ENCODE measurements around the gene EZH1. TPM values are rescaled to one million over a fixed set of nuclear protein-coding genes. Genes with fewer than 3 reads are reported as not detected.
A peak's percentile ranks its signal among the peaks of the same experiment; 100 is the strongest.
"Not testable (repeated sequence)": the region's sequence is repeated elsewhere in the genome, so short reads cannot be mapped to it uniquely, and the experiment has no call there.

Gene EZH1
- total RNA-seq, 2 donors from 2014 or later = 32.2 to 33.5 TPM

- ATAC-seq = no peak
- no peaks in the 10 kb centered on the region for H3K9me3 Mint-ChIP-seq
- H3K4me1 Mint-ChIP-seq (ENCODE audit: low read depth in 2 of 2) = peaks cover 15 to 16% of the 10 kb centered on the region in 2 donors
- H3K27ac Mint-ChIP-seq = no peak overlapping the region
- H3K4me3 Mint-ChIP-seq = peak overlapping the region; percentile 63
- H3K36me3 Mint-ChIP-seq = no peaks in the 10 kb centered on the region
- H3K27me3 Mint-ChIP-seq = peaks cover 16 to 23% of the 10 kb centered on the region in 2 donors
- no peak for DNase-seq (ENCODE audit: low spot score)
Observed at GRCh38 chr17:42670789-42671657, 73.8 kb downstream of the EZH1 start.

- H3K9me3 Mint-ChIP-seq = no peaks in the 10 kb centered on the region
- peak overlapping the region; percentile 63 for H3K4me3 Mint-ChIP-seq
- no peak for DNase-seq (ENCODE audit: low spot score)
- H3K4me1 Mint-ChIP-seq (ENCODE audit: low read depth in 2 of 2) = peaks cover 15 to 16% of the 10 kb centered on the region in 2 donors
- H3K27me3 Mint-ChIP-seq = peaks cover 16 to 23% of the 10 kb centered on the region in 2 donors
- ATAC-seq = peak; percentile 61 to 77
- no peak overlapping the region for H3K27ac Mint-ChIP-seq
- no peaks in the 10 kb centered on the region for H3K36me3 Mint-ChIP-seq
Observed at GRCh38 chr17:42669977-42670788, 74.7 kb downstream of the EZH1 start.

GRCh38 chr17:42669705-42669976, 75.2 kb downstream of the EZH1 start:
- no peaks in the 10 kb centered on the region for H3K36me3 Mint-ChIP-seq
- DNase-seq (ENCODE audit: low spot score) (no peak), ATAC-seq (no peak)
- no peak overlapping the region for H3K4me3 Mint-ChIP-seq
- peaks cover 16 to 21% of the 10 kb centered on the region in 2 donors for H3K27me3 Mint-ChIP-seq
- H3K27ac Mint-ChIP-seq = no peak overlapping the region
- no peaks in the 10 kb centered on the region for H3K9me3 Mint-ChIP-seq
- peaks cover 14 to 15% of the 10 kb centered on the region in 2 donors for H3K4me1 Mint-ChIP-seq (ENCODE audit: low read depth in 2 of 2)

- Mint-ChIP-seq H3K27me3 (peaks cover 16% of the 10 kb centered on the region in 2 donors), H3K4me1 (ENCODE audit: low read depth in 2 of 2) (peaks cover 8 to 15% of the 10 kb centered on the region in 2 donors), H3K27ac (no peak overlapping the region), H3K36me3 (no peaks in the 10 kb centered on the region), H3K4me3 (no peak overlapping the region), H3K9me3 (no peaks in the 10 kb centered on the region)
- no peak for DNase-seq (ENCODE audit: low spot score)
- no peak for ATAC-seq
Observed at GRCh38 chr17:42667088-42667951, 77.5 kb downstream of the EZH1 start.

- not testable (repeated sequence) for H3K27ac Mint-ChIP-seq
Observed at GRCh38 chr17:42666126-42666525, 78.7 kb downstream of the EZH1 start.

GRCh38 chr17:42665581-42666001, 79.2 kb downstream of the EZH1 start:
- Mint-ChIP-seq H3K36me3 (no peaks in the 10 kb centered on the region), H3K27ac (no peak overlapping the region), H3K4me3 (no peak overlapping the region), H3K9me3 (no peaks in the 10 kb centered on the region), H3K4me1 (ENCODE audit: low read depth in 2 of 2) (peaks cover 3 to 9% of the 10 kb centered on the region in 2 donors), H3K27me3 (peaks cover 6 to 11% of the 10 kb centered on the region in 2 donors)
- no peak for DNase-seq (ENCODE audit: low spot score)
- no peak for ATAC-seq

More at GRCh38 chr17:42666126-42666525, 78.7 kb downstream of the EZH1 start:
- not testable (repeated sequence) for H3K4me3 Mint-ChIP-seq; H3K4me1 Mint-ChIP-seq (ENCODE audit: low read depth in 2 of 2); ATAC-seq; DNase-seq (ENCODE audit: low spot score); H3K9me3 Mint-ChIP-seq; H3K36me3 Mint-ChIP-seq
- H3K27me3 Mint-ChIP-seq = peaks cover 7 to 11% of the 10 kb centered on the region in 2 donors

GRCh38 chr17:42660692-42661345, 84.0 kb downstream of the EZH1 start:
- Mint-ChIP-seq H3K9me3 (no peaks in the 10 kb centered on the region), H3K4me1 (ENCODE audit: low read depth in 2 of 2) (peaks cover 11 to 17% of the 10 kb centered on the region in 2 donors), H3K27me3 (peaks cover 0 to 4% of the 10 kb centered on the region in 2 donors), H3K36me3 (no peaks in the 10 kb centered on the region), H3K4me3 (no peak overlapping the region), H3K27ac (no peak overlapping the region)
- DNase-seq (ENCODE audit: low spot score) (no peak), ATAC-seq (no peak)

- ATAC-seq; H3K9me3 Mint-ChIP-seq; H3K27me3 Mint-ChIP-seq; H3K36me3 Mint-ChIP-seq; DNase-seq (ENCODE audit: low spot score); H3K27ac Mint-ChIP-seq: not testable (repeated sequence)
- peaks cover 17 to 21% of the 10 kb centered on the region in 2 donors for H3K4me1 Mint-ChIP-seq (ENCODE audit: low read depth in 2 of 2)
- H3K4me3 Mint-ChIP-seq = peak overlapping the region; percentile 8
Observed at GRCh38 chr17:42659932-42660274, 84.9 kb downstream of the EZH1 start.

- ATAC-seq (peak; percentile 83 to 90), DNase-seq (ENCODE audit: low spot score) (peak; percentile 79)
- Mint-ChIP-seq H3K36me3 (no peaks in the 10 kb centered on the region), H3K27ac (peak within 1 kb of the TSS; percentile 27 to 35), H3K27me3 (peaks cover 0 to 13% of the 10 kb centered on the region in 2 donors), H3K4me1 (ENCODE audit: low read depth in 2 of 2) (peaks cover 17 to 21% of the 10 kb centered on the region in 2 donors), H3K4me3 (peak within 1 kb of the TSS; percentile 85), H3K9me3 (no peaks in the 10 kb centered on the region)
Observed at GRCh38 chr17:42659079-42659931, 85.5 kb downstream of the EZH1 start, which contains the start of gene TUBG2. TSS of gene TUBG2 (plus strand) at chr17:42659284. CDS start at chr17:42659504, 220 bp downstream.

GRCh38 chr17:42657824-42658588, 86.8 kb downstream of the EZH1 start:
- H3K9me3 Mint-ChIP-seq = no peaks in the 10 kb centered on the region

GRCh38 chr17:42655528-42655927, 89.3 kb downstream of the EZH1 start:
- no peak for ATAC-seq
- no peaks in the 10 kb centered on the region for H3K9me3 Mint-ChIP-seq
- H3K4me3 Mint-ChIP-seq = no peak overlapping the region
- H3K4me1 Mint-ChIP-seq (ENCODE audit: low read depth in 2 of 2) = peaks cover 17 to 21% of the 10 kb centered on the region in 2 donors
- no peaks in the 10 kb centered on the region for H3K36me3 Mint-ChIP-seq
- H3K27me3 Mint-ChIP-seq = peaks cover 8 to 23% of the 10 kb centered on the region in 2 donors
- H3K27ac Mint-ChIP-seq = no peak overlapping the region
- no peak for DNase-seq (ENCODE audit: low spot score)

More at GRCh38 chr17:42657824-42658588, 86.8 kb downstream of the EZH1 start:
- Mint-ChIP-seq H3K36me3 (no peaks in the 10 kb centered on the region), H3K4me1 (ENCODE audit: low read depth in 2 of 2) (peaks cover 17 to 21% of the 10 kb centered on the region in 2 donors), H3K27ac (no peak overlapping the region), H3K27me3 (peaks cover 8 to 20% of the 10 kb centered on the region in 2 donors), H3K4me3 (peak overlapping the region; percentile 59)
- DNase-seq (ENCODE audit: low spot score) (no peak), ATAC-seq (no peak)
